ENCODE results near the gene GAGE1.
A peak's percentile ranks its signal among the peaks of the same experiment; 100 is the strongest.

- peak in 1 of 3 experiments; percentile 12 for TF ChIP-seq CTCF (IDR thresholded peaks at IDR 0.05)
- TF ChIP-seq POLR2A (IDR thresholded peaks at IDR 0.05) = no peak
Measured at GRCh38 chrX:49627086-49627777, 28.4 kb downstream of the GAGE1 start.
